HG03135 (cell line): ENCODE results near the gene TMPO.
"Not testable (repeated sequence)": the region's sequence is repeated elsewhere in the genome, so short reads cannot be mapped to it uniquely, and the experiment has no call there.

Source experiments
- ATAC-seq: cut with Tn5 transposase; IDR thresholded peaks from one replicate; pipeline ENCODE4 v1.9.1; 2021; ENCODE audit warnings: mild to moderate bottlenecking, moderate library complexity; ENCODE audit not compliant: unreplicated experiment

The TMPO gene, protein sequence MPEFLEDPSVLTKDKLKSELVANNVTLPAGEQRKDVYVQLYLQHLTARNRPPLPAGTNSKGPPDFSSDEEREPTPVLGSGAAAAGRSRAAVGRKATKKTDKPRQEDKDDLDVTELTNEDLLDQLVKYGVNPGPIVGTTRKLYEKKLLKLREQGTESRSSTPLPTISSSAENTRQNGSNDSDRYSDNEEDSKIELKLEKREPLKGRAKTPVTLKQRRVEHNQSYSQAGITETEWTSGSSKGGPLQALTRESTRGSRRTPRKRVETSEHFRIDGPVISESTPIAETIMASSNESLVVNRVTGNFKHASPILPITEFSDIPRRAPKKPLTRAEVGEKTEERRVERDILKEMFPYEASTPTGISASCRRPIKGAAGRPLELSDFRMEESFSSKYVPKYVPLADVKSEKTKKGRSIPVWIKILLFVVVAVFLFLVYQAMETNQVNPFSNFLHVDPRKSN

DNA sequence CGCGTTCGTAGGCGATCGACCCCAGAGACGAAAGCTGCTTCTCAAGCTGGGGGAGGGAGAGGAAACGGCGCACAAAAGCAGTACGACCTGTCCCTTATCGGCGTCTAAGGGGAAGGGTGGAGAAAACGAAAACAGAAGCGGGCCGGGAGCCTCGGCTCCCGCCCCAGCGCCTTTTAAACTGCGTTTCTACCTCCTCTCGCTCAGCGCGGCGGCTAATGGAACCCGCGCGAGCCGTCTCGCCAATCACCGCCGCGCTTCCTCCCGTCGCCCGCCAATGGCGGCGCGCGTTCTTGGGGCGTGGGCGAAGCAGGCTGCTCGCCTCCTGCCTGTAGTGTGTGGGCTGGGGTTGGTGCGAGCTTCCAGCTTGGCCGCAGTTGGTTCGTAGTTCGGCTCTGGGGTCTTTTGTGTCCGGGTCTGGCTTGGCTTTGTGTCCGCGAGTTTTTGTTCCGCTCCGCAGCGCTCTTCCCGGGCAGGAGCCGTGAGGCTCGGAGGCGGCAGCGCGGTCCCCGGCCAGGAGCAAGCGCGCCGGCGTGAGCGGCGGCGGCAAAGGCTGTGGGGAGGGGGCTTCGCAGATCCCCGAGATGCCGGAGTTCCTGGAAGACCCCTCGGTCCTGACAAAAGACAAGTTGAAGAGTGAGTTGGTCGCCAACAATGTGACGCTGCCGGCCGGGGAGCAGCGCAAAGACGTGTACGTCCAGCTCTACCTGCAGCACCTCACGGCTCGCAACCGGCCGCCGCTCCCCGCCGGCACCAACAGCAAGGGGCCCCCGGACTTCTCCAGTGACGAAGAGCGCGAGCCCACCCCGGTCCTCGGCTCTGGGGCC lies at the start of gene TMPO:
TMPO (plus strand) TSS at position 304 of the 824 bp plus-strand sequence; CDS start at position 582, 278 bp downstream.
- peak; percentile 69 for ATAC-seq

DNA sequence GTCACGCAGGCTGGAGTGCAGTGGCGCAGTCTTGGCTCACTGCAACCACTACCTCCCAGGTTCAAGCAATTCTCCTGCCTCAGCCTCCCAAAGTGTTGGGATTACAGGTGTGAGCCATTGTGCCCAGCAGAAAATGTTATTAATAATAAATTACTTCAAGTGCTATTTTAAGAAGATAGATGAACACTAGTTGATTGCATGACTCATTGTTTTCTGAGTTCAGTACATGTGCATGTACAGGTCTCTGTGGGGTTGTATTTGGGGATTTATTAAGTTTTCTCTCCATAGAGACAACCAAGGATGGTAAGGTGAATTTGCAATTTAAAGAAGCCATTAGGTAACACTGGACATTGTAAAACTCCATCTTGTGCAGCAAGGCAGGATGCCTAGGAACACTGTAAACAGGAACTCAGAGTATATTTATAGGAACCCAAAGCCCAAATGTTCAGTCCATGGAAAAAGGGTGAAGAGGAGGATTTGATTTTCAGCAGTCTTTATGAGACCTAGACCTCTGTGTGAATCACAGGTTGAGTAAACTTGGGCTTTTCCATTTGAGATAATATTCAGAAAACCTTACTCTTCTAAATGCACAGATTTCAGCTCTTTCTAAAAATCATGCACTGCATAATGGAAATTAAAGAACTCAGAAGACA lies 49.3 kb upstream of the TMPO start:
- no peak for ATAC-seq

DNA sequence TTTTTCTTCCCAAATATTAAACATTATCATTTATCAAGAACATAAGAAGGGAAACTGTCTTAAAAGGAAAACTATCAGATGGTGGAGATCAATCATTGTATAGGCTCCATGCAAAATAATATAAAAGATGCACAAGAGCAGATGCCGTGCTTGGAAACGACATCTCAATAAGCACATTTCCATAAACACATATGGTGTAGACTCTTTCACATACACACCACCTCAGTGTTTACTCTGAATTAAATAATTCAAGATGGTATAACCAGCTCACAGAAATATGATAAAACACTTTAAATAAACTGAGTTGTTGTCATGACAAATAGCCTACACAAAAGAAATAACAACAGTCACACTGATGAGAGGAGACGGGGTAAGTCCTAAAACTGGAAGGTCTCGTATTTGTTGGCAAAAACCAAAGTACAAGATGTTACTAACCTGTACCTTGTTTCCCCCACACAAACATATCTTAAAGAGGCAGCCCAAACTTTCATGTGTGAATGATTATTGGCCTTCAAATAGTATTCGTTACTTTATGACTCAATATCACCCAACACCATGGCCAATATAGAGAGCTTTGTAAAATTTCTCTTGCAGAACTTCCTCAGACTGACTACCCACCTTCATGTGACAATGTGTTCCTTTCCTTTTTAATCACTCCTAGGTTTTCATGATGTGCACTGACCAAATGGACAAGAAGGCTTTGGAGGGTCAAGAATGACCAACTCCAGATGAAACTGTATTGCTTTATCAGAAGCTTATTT lies 48.6 kb upstream of the TMPO start:
- no peak for ATAC-seq

DNA sequence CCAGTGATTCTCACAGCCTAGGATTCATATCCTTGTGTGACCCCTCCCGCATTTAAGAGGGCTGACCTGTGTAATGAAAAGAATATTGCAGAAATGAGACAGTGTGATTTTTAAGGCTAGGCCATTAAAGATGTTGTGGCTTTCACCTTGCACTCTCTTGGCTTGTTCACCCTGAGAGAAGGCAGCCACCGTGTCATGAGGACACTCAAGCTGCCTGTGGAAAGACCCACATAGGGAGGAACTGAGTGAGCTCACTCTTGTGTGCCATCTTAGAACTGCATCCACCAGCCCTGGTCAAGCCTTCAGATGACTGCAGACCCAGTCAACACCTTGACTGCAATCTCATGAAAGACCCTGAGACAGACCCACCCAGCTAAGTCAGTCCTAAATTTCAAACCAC lies 46.3 kb upstream of the TMPO start:
- no peak for ATAC-seq

DNA sequence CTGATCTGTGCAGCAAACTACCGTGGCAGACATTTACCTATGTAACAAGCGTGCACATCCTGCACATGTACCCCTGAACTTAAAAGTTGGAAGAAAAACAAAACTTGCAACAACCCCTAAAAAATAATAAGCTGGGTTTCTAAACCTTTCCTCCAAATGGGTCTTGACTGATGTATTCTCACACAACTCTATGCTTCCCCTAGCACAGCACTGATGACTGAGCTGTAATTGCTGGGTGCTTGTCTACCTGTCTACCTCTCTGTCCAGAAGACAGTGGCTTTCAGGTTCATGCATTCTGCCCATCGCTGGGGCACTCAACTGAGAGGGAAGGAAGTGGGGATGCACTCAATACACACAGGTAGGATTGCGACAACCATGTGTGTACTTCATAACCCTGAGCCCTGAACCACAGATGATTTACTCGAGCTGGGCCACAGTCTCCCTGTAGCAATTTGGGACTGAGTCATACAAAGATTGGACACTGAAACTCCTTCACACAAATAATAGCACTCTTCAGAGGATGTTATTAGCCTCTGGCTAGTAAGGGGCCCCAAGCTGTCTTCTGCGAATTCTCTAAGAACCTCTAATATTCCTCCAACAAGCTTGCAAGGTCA lies 44.8 kb upstream of the TMPO start:
- ATAC-seq = no peak

DNA sequence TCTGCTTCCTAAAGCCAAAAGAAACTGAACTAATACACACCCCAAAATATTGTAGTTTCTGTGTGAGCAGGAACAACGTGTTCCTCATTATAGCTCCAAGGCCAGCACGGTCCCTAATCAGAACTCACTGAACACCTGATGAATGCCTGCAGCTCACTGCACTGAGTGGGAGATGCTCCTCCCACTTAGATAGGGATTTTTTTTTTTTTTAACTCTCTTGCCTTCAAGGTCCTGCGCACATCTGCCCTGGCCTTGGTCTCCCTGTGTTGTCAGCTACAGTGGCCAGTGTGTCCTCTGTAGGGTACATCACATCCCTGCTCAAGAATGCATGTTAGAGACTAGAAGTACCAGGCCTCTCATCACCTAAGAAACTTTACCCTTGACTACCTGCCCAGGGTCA lies 44.3 kb upstream of the TMPO start:
- no peak for ATAC-seq

DNA sequence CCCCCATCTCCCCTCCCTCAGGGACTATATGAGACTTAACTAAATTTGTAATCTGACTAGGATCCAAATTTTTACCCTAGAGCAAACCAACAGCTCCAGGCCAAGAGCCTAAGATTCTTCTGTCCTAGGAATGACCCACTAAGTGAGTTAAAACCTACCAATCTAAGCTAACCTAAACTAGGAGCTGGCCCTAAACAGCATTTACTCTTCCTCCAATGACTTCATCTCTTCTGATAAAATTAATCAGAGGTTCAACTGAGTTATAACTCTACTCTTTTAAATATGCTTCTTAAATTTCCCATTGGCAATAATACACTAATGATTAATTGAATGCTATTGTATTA lies 39.9 kb upstream of the TMPO start:
- no peak for ATAC-seq

DNA sequence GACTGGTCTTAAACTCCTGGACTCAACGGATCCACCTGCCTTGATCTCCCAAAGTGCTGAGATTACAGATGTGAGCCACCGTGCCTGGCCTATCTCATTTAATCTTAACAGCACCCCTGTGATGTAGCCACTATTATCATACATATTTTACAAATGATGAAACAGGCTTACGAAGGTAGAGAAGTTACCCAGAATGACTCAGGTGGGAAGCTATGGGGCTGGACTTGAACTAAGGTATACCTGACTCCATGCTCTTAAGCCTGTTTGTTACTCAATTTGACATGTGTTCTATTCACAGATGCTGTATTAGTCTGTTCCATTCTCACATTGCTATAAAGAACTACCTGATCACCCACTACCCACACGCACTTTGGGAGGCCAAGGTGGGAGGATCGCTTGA lies 36.8 kb upstream of the TMPO start:
- no peak for ATAC-seq

DNA sequence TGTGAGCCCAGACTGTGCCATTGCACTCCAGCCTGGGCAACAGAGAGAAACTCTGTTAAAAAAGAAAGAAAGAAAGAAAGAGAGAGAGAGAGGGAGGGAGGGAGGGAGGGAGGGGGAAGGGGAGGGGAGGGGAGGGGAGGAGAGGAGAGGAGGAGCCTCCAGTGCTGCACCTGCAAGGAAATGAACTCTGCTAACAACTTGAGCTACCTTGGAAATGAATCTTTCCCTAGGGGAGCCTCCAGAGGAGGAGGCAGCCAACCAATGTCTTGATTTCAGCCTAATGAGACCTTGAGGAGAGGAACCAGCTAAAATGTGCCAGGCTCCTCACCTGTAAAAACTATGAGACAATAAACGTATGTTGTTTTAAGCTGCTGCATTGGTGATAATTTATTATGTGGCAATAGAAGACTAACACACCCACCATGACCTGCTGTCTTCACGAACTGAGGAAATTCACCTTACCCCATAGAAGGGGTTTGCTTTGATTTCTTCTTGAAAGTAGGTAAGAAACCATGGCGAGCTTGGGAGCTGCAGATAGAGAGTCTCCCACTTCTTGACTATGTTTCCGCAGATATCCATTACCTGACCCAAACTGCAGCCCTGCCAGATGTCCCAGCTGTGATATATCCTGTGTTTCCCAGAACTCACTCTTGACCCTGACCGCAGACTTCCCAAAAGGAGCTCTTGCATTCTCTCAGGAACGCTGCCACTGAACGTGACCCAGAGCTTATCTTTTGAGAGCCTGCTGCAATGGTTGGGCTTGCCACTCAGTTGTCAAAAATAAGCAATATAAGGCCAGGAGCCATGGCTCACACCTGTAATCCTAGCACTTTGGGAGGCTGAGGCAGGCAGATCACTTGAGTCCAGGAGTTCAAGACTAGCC lies 31.5 kb upstream of the TMPO start:
- ATAC-seq = no peak

DNA sequence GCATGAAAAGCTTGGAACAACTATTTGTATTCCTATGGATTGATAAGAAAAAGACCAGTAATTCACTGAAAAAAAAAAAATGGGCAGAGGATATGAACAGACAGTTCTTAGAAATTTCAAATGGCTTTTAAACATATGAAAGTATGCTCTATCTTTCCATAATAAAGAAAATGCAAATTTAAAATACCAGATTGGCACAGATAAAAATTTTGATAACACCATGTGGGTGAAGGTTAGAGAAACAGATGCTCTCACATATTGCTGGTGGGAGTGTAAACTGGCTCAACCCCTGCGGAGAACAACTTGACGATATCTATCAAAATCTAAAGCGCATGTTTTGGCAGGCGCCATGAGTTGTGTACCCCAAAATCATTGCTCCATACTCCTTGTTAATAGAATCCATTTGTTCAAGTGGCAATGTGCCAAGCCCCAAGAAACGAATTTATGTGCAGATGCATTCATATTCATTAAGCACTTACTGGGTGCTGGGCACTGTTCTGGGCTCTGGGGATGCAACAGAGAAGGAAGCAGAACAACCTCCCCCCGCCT lies 29.5 kb upstream of the TMPO start:
- no peak for ATAC-seq

DNA sequence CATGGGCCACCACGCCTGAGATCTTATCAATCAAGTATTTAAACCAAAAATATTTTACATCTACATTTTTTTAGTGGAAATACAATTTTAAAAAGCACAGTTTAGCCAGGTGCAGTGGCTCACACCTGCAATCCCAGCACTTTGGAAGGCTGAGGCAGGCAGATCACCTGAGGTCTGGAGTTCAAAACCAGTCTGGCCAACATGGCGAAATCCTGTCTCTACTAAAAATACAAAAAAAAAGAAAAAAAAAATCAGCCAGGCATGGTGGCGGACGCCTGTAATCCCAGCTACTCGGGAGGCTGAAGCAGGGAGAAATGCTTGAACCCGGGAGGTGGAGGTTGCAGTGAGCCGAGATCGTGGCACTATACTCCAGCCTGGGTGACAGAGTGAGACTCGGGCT lies 27.0 kb upstream of the TMPO start:
- not testable (repeated sequence) for ATAC-seq

DNA sequence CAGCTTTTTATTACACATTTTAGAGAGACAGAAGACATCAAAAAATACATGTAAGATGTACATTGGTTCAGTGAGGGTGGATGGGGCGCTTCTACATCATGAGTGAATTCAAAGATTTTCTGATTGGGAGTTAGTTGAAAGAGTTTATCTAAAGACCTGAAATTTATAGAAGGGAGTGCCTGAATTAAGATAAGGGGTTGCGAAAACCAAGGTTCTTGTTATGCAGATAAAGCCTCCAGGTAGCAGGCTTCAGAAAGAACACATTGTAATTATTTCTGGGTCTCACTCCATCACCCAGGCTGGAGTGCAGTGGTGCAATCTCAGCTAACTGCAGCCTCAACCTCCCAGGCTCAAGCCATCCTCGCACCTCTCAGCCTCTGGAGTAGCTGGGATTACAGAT lies 26.2 kb upstream of the TMPO start:
- ATAC-seq = no peak

DNA sequence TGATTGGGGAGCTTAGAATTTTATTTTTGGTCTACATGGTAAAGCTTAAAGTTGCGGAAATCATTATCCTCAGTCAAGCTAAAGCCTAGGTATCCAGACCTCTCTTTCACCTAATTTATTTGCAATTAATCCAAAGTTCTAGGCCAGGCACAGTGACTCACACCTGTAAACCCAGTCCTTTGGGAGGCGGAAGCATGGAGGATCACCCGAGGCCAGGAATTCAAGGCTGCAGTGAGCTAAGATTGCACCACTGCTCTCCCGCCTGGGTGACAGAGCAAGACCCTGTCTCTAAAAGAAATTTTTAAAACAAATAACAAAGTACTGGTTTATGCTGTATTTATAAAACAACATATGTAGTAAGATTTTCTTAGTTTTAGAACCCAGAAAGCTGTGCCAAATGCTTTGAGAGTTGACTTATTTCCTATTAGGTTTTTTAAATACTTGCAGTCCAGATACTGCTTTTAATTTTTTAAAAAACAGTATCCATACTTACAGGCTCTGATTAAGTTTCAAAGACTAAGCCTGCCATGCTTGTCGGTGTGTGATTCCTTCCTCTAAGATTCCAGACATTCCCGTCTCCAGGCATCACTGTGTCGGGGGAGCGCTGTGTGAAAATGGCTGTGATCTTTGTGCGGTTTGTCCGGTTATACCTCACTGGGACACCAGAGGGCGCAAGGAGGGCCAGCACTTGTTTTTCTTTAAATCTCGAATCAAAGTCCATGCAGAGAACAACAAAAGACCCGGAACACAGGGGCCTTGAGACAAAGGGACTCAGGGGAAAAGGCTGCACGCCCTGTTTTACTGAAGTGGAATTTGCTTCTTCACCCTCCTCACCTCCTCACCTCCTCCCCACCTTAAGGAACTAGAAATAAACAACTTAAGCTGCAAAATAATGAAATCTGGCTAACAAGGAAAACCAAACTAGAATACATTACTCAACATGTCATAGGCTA lies 24.6 kb upstream of the TMPO start:
- ATAC-seq = peak; percentile 93

DNA sequence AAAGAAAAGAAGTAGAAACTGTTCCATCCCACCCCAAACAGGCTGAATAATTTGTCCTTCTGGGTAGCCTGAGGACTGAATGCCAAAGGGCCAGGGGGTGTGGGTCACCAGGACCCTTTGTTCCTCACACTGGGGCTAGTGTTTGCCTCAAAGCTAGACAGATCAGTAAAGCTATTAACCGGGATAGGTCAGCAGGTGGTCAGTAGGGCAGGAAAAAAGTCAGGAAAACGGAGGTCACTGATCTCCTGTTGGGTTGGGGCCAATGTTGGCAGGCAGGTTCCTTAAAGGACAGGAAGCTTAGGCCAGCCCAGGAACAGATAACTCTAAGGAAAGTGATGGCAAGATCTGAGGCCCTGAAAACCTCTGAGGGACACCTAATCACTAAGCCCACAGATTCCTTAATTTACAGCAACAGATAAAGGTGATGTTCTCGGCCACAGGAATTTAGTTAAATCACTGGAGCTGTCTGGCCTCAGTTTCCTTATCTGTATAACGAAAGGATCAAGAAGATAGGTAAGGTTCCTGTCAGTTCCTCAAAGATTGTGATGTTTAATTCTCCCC lies 22.7 kb upstream of the TMPO start:
- no peak for ATAC-seq

DNA sequence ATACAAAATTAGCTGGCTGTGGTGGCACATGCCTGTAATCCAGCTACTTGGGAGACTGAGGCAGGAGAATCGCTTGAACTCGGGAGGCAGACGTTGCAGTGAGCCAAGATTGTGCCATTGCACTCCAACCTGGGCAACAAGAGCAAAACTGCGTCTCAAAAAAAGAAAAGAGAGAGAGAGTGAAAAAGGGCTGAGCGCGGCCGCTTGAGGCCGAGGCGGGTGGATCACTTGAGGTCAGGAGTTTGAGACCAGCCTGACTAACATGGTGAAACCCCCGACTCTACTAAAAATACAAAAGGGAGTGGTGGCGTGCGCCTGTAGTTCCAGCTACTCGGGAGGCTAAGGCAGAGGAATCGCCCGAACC lies 14.1 kb upstream of the TMPO start:
- not testable (repeated sequence) for ATAC-seq

DNA sequence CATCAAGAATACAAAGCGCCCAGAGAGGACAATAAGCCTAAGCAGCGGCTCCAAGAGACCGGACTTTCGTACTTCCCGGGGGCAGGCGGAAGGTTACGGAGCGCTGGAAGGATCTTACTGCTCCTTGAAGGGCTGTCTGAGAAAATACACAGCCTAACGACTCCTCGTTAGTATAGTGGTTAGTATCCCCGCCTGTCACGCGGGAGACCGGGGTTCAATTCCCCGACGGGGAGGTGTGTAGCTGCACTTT lies 12.1 kb upstream of the TMPO start:
- ATAC-seq = peak; percentile 57

DNA sequence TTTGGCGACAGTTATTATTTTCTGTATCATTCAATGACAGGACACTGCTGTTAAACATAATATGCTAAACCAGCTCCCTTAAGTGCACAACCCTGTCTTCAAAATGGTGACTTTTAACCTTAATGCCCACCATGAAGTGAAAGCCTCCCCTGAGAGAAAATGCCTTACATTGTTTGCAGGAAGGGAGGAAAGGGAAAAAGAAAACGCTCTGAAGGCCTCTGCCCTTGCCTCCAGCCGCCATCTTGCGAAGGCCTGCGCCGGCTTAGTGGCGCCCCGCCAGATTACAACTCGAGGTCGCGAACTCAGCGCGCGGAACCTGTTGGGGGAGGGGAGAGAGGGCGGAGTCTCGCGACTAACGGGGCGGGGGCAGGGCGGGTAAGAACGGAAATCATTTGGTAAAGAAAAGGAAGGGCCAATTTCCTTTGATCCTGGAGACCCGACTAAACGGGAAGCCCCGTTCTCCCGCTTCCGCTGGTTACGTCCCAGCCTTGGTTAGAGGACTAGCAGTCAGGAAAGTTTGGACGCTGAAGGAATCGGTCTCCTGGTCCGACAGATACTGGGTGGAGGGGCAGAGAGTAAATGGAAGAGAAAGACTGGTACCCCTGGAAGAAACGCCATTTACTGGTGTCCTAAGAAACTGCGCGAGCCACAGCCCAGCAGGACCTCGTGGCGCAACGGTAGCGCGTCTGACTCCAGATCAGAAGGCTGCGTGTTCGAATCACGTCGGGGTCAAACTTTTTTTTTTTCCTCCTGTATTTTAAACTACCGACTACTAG lies 11.6 kb upstream of the TMPO start:
- peak; percentile 69 for ATAC-seq

DNA sequence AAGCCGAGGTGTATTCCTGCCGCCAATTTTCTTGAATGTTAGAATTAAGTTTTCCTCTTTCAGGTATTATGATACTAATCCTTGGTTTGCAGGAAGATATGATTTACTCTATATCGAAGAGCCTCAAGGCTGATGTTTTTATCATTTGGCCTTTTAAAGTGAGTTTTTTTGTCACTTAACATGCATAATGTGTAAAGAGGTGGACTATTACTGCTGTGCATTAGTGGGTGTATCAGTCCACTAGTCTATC lies 11.1 kb upstream of the TMPO start:
- peak; percentile 4 for ATAC-seq
